PFSK-1 (cell line): ENCODE results near the gene HAPLN2.

ENCODE experiments used
- FOXP2 ChIP-seq: optimal IDR thresholded peaks from 2 replicates; pipeline ENCODE3; 2011; ENCODE audit warnings: borderline replicate concordance, control low read depth, inconsistent platforms; ENCODE audit not compliant: insufficient read depth; ENCODE audit errors: extremely low read length, extremely low read depth
- POLR2AphosphoS5 ChIP-seq: IDR thresholded peaks from 2 replicates; pipeline ENCODE4 v1.6.1; 2012; ENCODE audit warnings: low read depth, mild to moderate bottlenecking, control low read depth, low read length, moderate library complexity
- SIN3A ChIP-seq: IDR thresholded peaks from 2 replicates; pipeline ENCODE4 v1.6.1; 2012; ENCODE audit warnings: mild to moderate bottlenecking, low read length, moderate library complexity, borderline replicate concordance; ENCODE audit not compliant: insufficient read depth
- TAF1 ChIP-seq: IDR thresholded peaks from 2 replicates; pipeline ENCODE4 v1.6.1; 2012; ENCODE audit warnings: low read length, control low read depth, borderline replicate concordance; ENCODE audit not compliant: insufficient read depth
- TF ChIP-seq, protein P1 (sequence below), 2 experiments: IDR thresholded peaks; 2 replicates each; pipeline versions ENCODE4 v1.6.1 to v1.8.0; 2011 to 2012; ENCODE audit warnings: low read depth in 2 of 2, low read length in 2 of 2, control low read depth in 1 of 2, inconsistent platforms in 1 of 2, mild to moderate bottlenecking in 1 of 2, moderate library complexity in 1 of 2; ENCODE audit not compliant: insufficient read depth in 1 of 2

HAPLN2 gene

DNA sequence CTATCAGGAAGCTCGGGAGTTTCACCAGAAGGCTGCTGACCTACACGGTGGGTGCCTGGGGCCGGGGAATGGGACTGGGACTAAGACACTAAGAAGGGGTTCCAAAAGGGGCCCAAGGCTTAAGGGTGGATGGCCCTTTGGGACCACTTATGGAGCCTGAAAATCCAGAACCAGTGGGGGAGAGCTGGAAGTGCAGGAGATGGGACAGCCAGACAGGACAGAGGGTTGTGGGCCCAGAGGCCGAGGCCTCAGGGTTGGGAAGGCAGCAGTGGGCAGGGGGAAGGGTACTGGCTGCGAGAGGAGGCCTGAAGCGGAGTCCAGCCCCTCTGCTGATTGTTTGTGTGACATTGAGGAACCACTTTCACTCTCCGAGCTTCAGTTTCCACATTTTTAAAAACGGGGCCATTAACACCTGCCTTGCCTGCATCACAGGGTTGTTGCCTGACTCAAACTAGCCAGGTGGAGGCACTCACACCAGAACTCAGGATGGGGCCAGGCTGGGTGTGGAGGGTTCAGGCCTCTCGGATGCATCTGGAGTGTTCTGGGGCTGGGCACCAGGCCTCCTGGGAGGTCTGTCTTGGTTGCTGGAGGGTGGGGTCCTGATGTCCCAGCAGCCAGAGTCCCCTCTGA is 36.7 kb upstream of the HAPLN2 start:
- TF ChIP-seq FOXP2 (no peak), TAF1 (no peak), SIN3A (no peak), POLR2AphosphoS5 (no peak)
- TF ChIP-seq, protein P1, sequence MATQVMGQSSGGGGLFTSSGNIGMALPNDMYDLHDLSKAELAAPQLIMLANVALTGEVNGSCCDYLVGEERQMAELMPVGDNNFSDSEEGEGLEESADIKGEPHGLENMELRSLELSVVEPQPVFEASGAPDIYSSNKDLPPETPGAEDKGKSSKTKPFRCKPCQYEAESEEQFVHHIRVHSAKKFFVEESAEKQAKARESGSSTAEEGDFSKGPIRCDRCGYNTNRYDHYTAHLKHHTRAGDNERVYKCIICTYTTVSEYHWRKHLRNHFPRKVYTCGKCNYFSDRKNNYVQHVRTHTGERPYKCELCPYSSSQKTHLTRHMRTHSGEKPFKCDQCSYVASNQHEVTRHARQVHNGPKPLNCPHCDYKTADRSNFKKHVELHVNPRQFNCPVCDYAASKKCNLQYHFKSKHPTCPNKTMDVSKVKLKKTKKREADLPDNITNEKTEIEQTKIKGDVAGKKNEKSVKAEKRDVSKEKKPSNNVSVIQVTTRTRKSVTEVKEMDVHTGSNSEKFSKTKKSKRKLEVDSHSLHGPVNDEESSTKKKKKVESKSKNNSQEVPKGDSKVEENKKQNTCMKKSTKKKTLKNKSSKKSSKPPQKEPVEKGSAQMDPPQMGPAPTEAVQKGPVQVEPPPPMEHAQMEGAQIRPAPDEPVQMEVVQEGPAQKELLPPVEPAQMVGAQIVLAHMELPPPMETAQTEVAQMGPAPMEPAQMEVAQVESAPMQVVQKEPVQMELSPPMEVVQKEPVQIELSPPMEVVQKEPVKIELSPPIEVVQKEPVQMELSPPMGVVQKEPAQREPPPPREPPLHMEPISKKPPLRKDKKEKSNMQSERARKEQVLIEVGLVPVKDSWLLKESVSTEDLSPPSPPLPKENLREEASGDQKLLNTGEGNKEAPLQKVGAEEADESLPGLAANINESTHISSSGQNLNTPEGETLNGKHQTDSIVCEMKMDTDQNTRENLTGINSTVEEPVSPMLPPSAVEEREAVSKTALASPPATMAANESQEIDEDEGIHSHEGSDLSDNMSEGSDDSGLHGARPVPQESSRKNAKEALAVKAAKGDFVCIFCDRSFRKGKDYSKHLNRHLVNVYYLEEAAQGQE (IDR thresholded peaks at IDR 0.05; ENCODE audit: insufficient read depth in 1 of 2, low read depth in 2 of 2, low read length in 2 of 2) = no peak

DNA sequence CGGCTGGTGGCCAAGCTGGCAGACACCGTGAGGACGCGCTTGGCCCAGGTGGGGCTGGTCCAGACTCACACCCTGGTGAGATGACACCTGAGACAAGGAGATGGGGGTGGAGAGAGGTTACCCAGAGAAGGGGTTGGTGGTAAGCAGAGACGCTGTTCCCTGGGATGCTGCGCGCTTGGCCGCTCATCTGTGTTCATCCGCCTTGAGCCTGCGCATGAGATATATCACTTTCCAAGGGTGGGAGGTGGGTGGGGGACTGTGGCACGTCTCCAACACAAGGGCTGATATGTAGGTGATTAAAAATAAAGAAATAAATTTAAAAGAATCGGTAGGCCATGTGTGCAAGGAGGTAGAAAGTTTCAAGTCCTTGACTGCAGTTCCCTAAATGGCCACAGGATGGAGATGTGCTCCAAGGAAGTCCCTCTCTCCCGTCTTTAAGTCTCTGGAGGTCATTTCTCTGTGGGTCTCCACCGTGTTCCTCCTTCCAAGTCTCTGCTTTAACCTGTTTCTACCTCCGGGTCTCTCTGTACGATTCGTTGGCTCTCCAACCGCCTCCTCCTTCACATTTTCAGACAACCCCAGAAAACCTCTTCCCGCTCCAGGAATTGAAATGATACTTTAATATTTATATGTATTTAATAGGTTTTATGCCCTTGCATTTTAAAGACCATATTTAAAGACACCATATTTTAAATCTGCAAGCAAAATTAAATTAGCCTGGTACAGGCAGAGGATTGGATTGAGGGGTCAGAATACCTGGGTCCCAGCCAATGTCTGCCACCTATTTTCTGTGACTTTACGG is 35.2 kb upstream of the HAPLN2 start:
- TF ChIP-seq SIN3A (no peak), FOXP2 (no peak), TAF1 (no peak), POLR2AphosphoS5 (no peak)
- TF ChIP-seq, protein P1 (IDR thresholded peaks at IDR 0.05; ENCODE audit: insufficient read depth in 1 of 2, low read depth in 2 of 2, low read length in 2 of 2) = no peak

- TF ChIP-seq, protein P1 (IDR thresholded peaks at IDR 0.05; ENCODE audit: insufficient read depth in 1 of 2, low read depth in 2 of 2, low read length in 2 of 2) = no peak
- TF ChIP-seq FOXP2 = no peak
- no peak for TF ChIP-seq POLR2AphosphoS5
- TF ChIP-seq SIN3A = no peak
- TF ChIP-seq TAF1 = no peak
Observed at GRCh38 chr1:156584813-156585212, 34.4 kb upstream of the HAPLN2 start.

DNA sequence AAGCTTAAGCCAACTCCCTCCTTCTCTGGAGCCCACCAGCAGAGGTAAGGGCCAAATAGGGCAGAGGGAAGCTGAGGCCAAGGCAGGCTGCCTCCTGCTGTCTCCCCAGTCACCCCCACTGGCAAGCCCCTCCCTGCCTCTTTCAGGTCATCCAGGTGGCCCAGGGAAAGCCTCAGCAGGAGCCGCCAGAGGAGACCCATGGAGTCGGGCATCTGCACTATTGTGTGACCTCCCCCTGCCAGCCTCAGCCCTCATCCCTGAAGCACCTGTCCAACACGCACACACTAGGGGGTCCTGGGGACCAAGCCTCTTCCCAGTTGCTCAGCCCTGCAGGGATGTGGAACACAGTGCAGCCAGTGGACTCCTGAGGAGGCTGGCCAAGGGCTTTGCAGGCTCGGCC is 32.9 kb upstream of the HAPLN2 start:
- no peak for TF ChIP-seq POLR2AphosphoS5
- no peak for TF ChIP-seq TAF1
- TF ChIP-seq, protein P1 (IDR thresholded peaks at IDR 0.05; ENCODE audit: insufficient read depth in 1 of 2, low read depth in 2 of 2, low read length in 2 of 2) = no peak
- TF ChIP-seq SIN3A = no peak
